BE2C (cell line): ENCODE measurements around the gene FAM47B.
A peak's percentile ranks its signal among the peaks of the same experiment; 100 is the strongest.

ENCODE experiments used
- DNase-seq: peaks from one replicate; pipeline ENCODE4 v3.0.0-alpha.2; 2020
- H3K27me3 ChIP-seq: fragments of 250-450 bp; sonication (Bioruptor Pico); 2 replicates; pipeline ENCODE4 v1.5.1; 2020; ENCODE audit warnings: mild to moderate bottlenecking
- H3K36me3 ChIP-seq: fragments of 250-450 bp; sonication (Bioruptor Pico); 2 replicates; pipeline ENCODE4 v1.5.1; 2020; ENCODE audit warnings: mild to moderate bottlenecking
- H3K4me1 ChIP-seq: fragments of 250-450 bp; sonication (Bioruptor Pico); 2 replicates; pipeline ENCODE4 v1.5.1; 2020
- H3K4me3 ChIP-seq: 2 replicates; pipeline ENCODE4 v1.5.1; 2011; ENCODE audit warnings: low read depth, low read length
- H3K9me3 ChIP-seq: fragments of 250-450 bp; sonication (Bioruptor Pico); 2 replicates; pipeline ENCODE4 v1.5.1; 2020
- TF ChIP-seq, protein P1 (sequence below): IDR thresholded peaks from 2 replicates; pipeline ENCODE4 v1.5.1; 2012; ENCODE audit warnings: mild to moderate bottlenecking, low read depth, low read length

Gene FAM47B

DNA sequence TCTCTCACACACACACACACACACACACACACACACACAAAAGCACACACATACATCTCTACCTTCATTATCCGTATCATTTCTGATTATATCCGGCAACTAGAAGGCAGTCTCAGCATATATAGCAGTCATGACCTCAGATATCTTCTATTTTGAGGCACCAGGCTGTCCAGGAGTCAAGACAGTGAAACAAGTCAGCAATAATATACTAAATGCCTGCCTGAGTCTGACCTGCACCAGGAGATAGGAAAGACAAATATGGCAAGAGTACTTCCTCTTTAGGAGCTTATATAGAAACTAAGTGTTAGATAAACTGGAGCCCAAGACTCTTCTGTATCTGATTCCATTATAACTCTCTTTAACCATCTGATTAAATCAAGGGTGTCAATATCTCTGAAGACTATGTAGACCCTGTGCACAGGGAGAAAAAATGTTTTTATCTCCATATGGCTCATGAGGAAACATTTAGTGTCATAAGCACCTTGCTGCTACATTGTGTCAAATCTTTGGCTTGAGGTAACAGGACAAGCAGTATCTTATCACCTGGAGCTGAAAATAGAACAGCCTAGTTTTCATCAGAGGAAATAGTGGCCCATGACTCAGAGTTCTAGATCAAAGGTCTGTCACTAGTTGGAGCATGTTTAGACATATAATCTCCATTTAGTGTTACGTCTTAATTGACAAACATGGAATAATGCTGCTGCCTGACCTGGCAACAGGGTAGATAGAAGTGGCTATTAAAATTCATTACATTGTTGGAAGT lies 27.0 kb upstream of the FAM47B start:
- no peaks in the 10 kb centered on the region for H3K36me3 ChIP-seq
- no peaks in the 10 kb centered on the region for H3K27me3 ChIP-seq
- TF ChIP-seq, protein P1, sequence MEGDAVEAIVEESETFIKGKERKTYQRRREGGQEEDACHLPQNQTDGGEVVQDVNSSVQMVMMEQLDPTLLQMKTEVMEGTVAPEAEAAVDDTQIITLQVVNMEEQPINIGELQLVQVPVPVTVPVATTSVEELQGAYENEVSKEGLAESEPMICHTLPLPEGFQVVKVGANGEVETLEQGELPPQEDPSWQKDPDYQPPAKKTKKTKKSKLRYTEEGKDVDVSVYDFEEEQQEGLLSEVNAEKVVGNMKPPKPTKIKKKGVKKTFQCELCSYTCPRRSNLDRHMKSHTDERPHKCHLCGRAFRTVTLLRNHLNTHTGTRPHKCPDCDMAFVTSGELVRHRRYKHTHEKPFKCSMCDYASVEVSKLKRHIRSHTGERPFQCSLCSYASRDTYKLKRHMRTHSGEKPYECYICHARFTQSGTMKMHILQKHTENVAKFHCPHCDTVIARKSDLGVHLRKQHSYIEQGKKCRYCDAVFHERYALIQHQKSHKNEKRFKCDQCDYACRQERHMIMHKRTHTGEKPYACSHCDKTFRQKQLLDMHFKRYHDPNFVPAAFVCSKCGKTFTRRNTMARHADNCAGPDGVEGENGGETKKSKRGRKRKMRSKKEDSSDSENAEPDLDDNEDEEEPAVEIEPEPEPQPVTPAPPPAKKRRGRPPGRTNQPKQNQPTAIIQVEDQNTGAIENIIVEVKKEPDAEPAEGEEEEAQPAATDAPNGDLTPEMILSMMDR: no peak
- H3K4me3 ChIP-seq: no peak overlapping the region
- no peaks in the 10 kb centered on the region for H3K9me3 ChIP-seq
- no peak for DNase-seq
- no peaks in the 10 kb centered on the region for H3K4me1 ChIP-seq

DNA sequence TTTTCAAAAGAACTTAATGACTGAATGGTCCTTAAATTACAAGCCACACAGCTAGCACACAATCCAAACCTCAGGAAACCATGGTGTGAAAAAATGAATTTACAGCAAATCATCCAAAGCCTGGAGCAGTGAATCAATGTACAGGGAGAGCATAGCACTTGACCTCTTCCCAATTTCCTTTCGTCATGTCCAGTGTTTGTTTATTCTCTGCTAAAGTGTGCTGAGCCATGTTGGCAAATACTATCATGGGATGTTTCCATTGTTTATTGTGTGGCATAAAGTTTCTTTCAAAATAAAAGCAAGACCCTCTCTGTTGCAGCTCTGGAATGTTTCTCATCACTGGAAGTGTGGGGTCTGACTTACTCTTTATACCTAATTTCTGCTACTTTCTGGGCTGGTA lies 25.4 kb upstream of the FAM47B start:
- Histone ChIP-seq H3K36me3 (no peaks in the 10 kb centered on the region), H3K27me3 (no peaks in the 10 kb centered on the region), H3K4me1 (no peaks in the 10 kb centered on the region), H3K9me3 (no peaks in the 10 kb centered on the region), H3K4me3 (no peak overlapping the region)
- no peak for DNase-seq
- TF ChIP-seq, protein P1: no peak

DNA sequence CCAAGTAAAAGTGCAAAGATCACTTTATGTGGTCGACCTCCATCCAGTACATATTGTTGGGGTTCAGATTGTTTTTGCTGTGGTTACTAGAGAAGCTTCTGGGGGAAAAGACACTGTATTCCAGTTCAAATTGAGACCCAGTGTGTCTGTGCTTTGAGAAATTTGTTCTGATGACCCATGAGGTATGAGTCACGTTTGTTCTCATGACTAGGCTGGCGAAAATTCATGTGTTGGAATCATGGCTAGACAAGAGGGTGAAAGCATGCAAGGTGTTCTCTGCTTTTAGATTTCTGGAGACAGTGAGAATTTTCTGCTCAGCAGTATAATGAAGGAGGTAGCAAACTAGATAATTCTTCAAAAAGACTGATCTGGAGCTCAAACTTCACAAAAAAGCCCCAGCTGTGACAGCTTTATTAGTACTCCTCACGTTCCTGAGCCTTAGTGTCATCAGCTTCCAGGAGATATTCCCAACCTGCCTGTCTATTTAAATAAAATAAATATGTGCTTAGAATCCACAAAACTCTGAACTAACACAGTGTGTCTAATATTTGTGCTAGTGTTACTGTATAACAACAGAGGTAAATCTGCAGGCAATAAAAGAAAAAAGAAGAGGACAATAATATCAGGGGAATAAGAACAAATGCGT lies 24.4 kb upstream of the FAM47B start:
- H3K4me3 ChIP-seq: no peak overlapping the region
- no peak for DNase-seq

DNA sequence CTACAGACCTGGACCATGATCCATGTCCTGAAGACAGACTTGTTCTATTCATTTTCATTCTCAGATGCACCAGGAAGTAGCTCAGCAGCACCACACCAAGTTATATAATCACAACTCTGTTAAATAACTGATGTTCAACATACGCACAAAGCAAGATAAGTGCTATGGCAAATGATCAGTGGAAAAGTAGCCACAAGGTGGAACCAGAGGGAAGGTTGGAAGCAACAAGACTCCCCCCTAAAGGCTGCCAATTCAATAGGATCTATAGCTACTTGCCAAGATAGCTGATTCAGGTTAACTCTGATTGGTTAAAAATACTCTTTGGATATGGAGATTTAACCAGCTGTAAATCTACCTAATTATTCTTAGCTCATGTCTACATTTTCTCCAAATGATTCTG lies 23.7 kb upstream of the FAM47B start:
- Histone ChIP-seq H3K27me3 (no peaks in the 10 kb centered on the region), H3K4me3 (no peak overlapping the region), H3K9me3 (no peaks in the 10 kb centered on the region), H3K36me3 (no peaks in the 10 kb centered on the region), H3K4me1 (no peaks in the 10 kb centered on the region)
- TF ChIP-seq, protein P1: peak; percentile 72
- DNase-seq: peak; percentile 51

More for the DNA sequence above, 24.4 kb upstream of the FAM47B start:
- no peaks in the 10 kb centered on the region for H3K36me3 ChIP-seq
- no peaks in the 10 kb centered on the region for H3K4me1 ChIP-seq
- no peaks in the 10 kb centered on the region for H3K27me3 ChIP-seq
- no peaks in the 10 kb centered on the region for H3K9me3 ChIP-seq
- TF ChIP-seq, protein P1: no peak

DNA sequence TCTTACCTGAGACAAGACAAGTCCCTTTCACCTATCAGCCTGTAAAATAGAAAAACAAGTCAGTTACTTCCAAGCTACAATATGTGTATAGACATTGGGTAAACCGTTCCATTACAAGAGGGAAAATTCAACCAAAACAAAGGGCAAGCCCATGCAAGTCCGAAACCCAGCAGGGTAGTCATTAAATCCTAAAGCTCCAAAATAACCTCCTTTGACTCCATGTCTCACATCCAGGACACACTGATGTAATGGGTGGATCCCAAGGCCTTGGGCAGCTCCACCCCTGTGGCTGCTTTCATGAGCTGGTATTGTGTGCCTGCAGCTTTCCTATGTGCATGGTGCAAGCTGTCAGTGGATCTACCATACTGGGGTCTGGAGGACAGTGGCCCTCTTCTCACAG lies 14.7 kb upstream of the FAM47B start:
- H3K27me3 ChIP-seq: no peaks in the 10 kb centered on the region
- no peaks in the 10 kb centered on the region for H3K4me1 ChIP-seq
- TF ChIP-seq, protein P1: no peak
- no peaks in the 10 kb centered on the region for H3K9me3 ChIP-seq
- no peak overlapping the region for H3K4me3 ChIP-seq
- no peak for DNase-seq
- H3K36me3 ChIP-seq: no peaks in the 10 kb centered on the region

DNA sequence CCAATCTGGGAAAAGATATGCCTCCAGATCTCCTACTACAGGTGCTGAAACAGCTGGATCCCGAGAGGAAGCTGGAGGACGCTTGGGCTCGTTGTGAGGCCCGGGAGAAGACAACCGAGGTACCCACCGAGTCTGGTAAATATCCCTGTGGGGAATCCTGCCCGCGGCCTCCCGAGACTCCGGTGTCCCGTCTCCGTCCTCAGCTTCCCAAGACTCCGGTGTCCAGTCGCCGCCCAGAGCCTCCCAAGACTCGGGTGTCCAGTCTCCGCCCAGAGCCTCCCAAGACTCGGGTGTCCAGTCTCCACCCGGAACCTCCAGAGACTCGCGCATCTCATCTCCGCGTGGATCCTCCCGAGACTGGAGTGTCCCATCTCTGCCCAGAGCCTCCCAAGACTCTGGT lies 639 bp downstream of the FAM47B start:
- TF ChIP-seq, protein P1: no peak
- Histone ChIP-seq H3K27me3 (no peaks in the 10 kb centered on the region), H3K4me1 (no peaks in the 10 kb centered on the region), H3K9me3 (no peaks in the 10 kb centered on the region), H3K36me3 (no peaks in the 10 kb centered on the region), H3K4me3 (no peak overlapping the region)
- no peak for DNase-seq
